ENCODE results near the gene MGMT.

Gene MGMT

GRCh38 chr10:129450391-129450790 is 16.6 kb upstream of the MGMT start:
- DNase-seq (ENCODE audit: low read depth in 1 of 2, low spot score in 1 of 2): no peak
- Histone ChIP-seq H3K27me3 (ENCODE audit: insufficient read depth, poor library complexity, severe bottlenecking) (no peaks in the 10 kb centered on the region), H3K27ac (replicated peaks) (no peak overlapping the region), H3K4me3 (replicated peaks; ENCODE audit: insufficient read depth, low read length) (no peak overlapping the region)
- TF ChIP-seq REST (IDR thresholded peaks at IDR 0.05; ENCODE audit: insufficient replicate concordance, low read depth) (no peak), CTCF (IDR thresholded peaks at IDR 0.05; ENCODE audit: insufficient read depth, low read length) (no peak), POLR2AphosphoS5 (IDR thresholded peaks at IDR 0.05; ENCODE audit: low read depth) (no peak), GABPA (IDR thresholded peaks at IDR 0.05; ENCODE audit: low read depth) (no peak), SPI1 (IDR thresholded peaks at IDR 0.05; ENCODE audit: borderline replicate concordance, low read depth) (no peak)

- no peak overlapping the region for H3K27ac ChIP-seq (replicated peaks)
- peaks cover 7% of the 10 kb centered on the region for H3K27me3 ChIP-seq (ENCODE audit: insufficient read depth, poor library complexity, severe bottlenecking)
- TF ChIP-seq REST (IDR thresholded peaks at IDR 0.05; ENCODE audit: insufficient replicate concordance, low read depth) (no peak), GABPA (IDR thresholded peaks at IDR 0.05; ENCODE audit: low read depth) (no peak), POLR2AphosphoS5 (IDR thresholded peaks at IDR 0.05; ENCODE audit: low read depth) (no peak)
- no peak for DNase-seq (ENCODE audit: low read depth in 1 of 2, low spot score in 1 of 2)
- H3K4me3 ChIP-seq (replicated peaks; ENCODE audit: insufficient read depth, low read length): no peak overlapping the region
These were observed 11.4 kb upstream of the MGMT start for GRCh38 chr10:129455625-129456024.

- peaks cover 7% of the 10 kb centered on the region for H3K27me3 ChIP-seq (ENCODE audit: insufficient read depth, poor library complexity, severe bottlenecking)
- no peak for TF ChIP-seq REST (IDR thresholded peaks at IDR 0.05; ENCODE audit: insufficient replicate concordance, low read depth)
- TF ChIP-seq POLR2AphosphoS5 (IDR thresholded peaks at IDR 0.05; ENCODE audit: low read depth): no peak
- no peak for TF ChIP-seq CTCF (IDR thresholded peaks at IDR 0.05; ENCODE audit: insufficient read depth, low read length)
- peak; percentile 24 to 57 for DNase-seq (ENCODE audit: low read depth in 1 of 2, low spot score in 1 of 2)
- no peak overlapping the region for H3K4me3 ChIP-seq (replicated peaks; ENCODE audit: insufficient read depth, low read length)
- H3K27ac ChIP-seq (replicated peaks): no peak overlapping the region
These were observed 7.1 kb upstream of the MGMT start for GRCh38 chr10:129459762-129460539.
